Activated T-cell treated with anti-CD3 and anti-CD28 coated beads, Interleukin-2, amount 50 U/mL, for 4 hours (primary cell): ENCODE data around the gene NRXN3. TPM values are rescaled to one million over a fixed set of nuclear protein-coding genes. Genes with fewer than 3 reads are reported as not detected.

ENCODE experiments used
- ATAC-seq, 2 donors: fragments of 200-7000 bp; cut with Tn5 transposase; one replicate each; pipeline ENCODE4 v1.10.0; 2021
- DNase-seq: peaks from one replicate; pipeline ENCODE4 v3.0.0-alpha.2; 2020
- H3K27me3 Mint-ChIP-seq: one replicate; pipeline ENCODE4 v1.8.0; 2021; ENCODE audit warnings: low read depth, mixed read lengths
- H3K36me3 Mint-ChIP-seq: one replicate; pipeline ENCODE4 v1.8.0; 2022; ENCODE audit warnings: mixed read lengths; ENCODE audit not compliant: insufficient read depth
- H3K4me1 Mint-ChIP-seq: one replicate; pipeline ENCODE4 v1.8.0; 2021; ENCODE audit warnings: low read depth, mixed read lengths
- H3K4me3 Mint-ChIP-seq: one replicate; pipeline ENCODE4 v1.8.0; 2021; ENCODE audit warnings: mild to moderate bottlenecking, moderate library complexity, mixed read lengths
- H3K9me3 Mint-ChIP-seq: one replicate; pipeline ENCODE4 v1.8.0; 2021; ENCODE audit warnings: mixed read lengths
- total RNA-seq, 3 donors: library from RNA; stranded (reverse); gene quantifications; one replicate each; pipeline ENCODE4 v1.2.1, GENCODE V29; 2021

The NRXN3 gene
- total RNA-seq, 3 donors from 2014 or later = not detected

- DNase-seq (no peak), ATAC-seq (no peak)
- Mint-ChIP-seq H3K4me3 (no peak overlapping the region), H3K4me1 (no peaks in the 10 kb centered on the region), H3K9me3 (no peaks in the 10 kb centered on the region), H3K36me3 (no peaks in the 10 kb centered on the region), H3K27me3 (peaks cover 2% of the 10 kb centered on the region)
Measured at GRCh38 chr14:78581229-78581628, 411.1 kb downstream of the NRXN3 start.

GRCh38 chr14:78586681-78587080, 416.5 kb downstream of the NRXN3 start:
- Mint-ChIP-seq H3K36me3 (no peaks in the 10 kb centered on the region), H3K9me3 (no peaks in the 10 kb centered on the region), H3K4me1 (no peaks in the 10 kb centered on the region), H3K4me3 (no peak overlapping the region), H3K27me3 (no peaks in the 10 kb centered on the region)
- ATAC-seq = no peak
- DNase-seq = no peak

GRCh38 chr14:78588906-78589305, 418.7 kb downstream of the NRXN3 start:
- Mint-ChIP-seq H3K27me3 (peaks cover 4% of the 10 kb centered on the region), H3K9me3 (no peaks in the 10 kb centered on the region), H3K36me3 (no peaks in the 10 kb centered on the region), H3K4me1 (no peaks in the 10 kb centered on the region), H3K4me3 (no peak overlapping the region)
- DNase-seq (no peak), ATAC-seq (no peak)

DNA sequence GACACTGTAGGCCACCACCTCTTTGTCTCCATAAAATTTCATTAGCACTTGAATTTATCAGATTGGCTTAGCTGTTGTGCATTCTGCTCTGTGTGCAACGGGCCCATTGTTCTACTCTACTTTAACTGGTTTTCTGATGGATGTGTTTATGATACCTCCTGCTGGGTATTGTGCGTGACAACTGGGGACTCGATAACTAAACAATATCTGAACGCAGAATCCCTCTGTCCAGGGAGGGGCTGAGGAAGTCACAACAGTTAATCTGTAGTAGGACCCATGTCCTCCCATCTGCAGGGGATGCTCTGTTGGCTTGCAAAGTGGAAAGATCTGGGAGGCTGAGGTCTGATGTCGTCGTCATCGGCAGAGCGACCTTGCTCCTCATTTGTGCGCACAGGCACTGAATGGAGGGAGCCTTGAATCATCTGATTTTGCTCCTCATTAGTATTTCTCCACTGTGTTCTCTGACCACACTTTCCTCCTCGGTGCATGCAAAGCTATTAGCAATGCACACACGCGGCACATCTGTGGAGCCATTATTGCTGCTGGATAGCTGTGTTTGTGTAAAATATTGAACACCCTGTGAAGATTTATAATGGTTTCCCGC, 422.5 kb downstream of the NRXN3 start:
- H3K4me3 Mint-ChIP-seq = no peak overlapping the region
- H3K27me3 Mint-ChIP-seq = peaks cover 4% of the 10 kb centered on the region

GRCh38 chr14:78593949-78594348, 423.8 kb downstream of the NRXN3 start:
- no peak for ATAC-seq
- Mint-ChIP-seq H3K4me1 (no peaks in the 10 kb centered on the region), H3K36me3 (no peaks in the 10 kb centered on the region), H3K4me3 (no peak overlapping the region), H3K9me3 (no peaks in the 10 kb centered on the region), H3K27me3 (peaks cover 8% of the 10 kb centered on the region)
- DNase-seq = no peak

More for the DNA sequence above, 422.5 kb downstream of the NRXN3 start:
- Mint-ChIP-seq H3K9me3 (no peaks in the 10 kb centered on the region), H3K4me1 (no peaks in the 10 kb centered on the region), H3K36me3 (no peaks in the 10 kb centered on the region)
- ATAC-seq = no peak
- no peak for DNase-seq

- Mint-ChIP-seq H3K4me3 (no peak overlapping the region), H3K9me3 (no peaks in the 10 kb centered on the region), H3K36me3 (no peaks in the 10 kb centered on the region), H3K4me1 (no peaks in the 10 kb centered on the region), H3K27me3 (peaks cover 8% of the 10 kb centered on the region)
- ATAC-seq (no peak), DNase-seq (no peak)
Measured at GRCh38 chr14:78595797-78596196, 425.6 kb downstream of the NRXN3 start.

GRCh38 chr14:78598046-78598920, 428.1 kb downstream of the NRXN3 start:
- Mint-ChIP-seq H3K4me1 (no peaks in the 10 kb centered on the region), H3K9me3 (no peaks in the 10 kb centered on the region), H3K27me3 (peaks cover 11% of the 10 kb centered on the region), H3K4me3 (no peak overlapping the region), H3K36me3 (no peaks in the 10 kb centered on the region)
- ATAC-seq (peak; percentile 82 to 85), DNase-seq (peak; percentile 8)

DNA sequence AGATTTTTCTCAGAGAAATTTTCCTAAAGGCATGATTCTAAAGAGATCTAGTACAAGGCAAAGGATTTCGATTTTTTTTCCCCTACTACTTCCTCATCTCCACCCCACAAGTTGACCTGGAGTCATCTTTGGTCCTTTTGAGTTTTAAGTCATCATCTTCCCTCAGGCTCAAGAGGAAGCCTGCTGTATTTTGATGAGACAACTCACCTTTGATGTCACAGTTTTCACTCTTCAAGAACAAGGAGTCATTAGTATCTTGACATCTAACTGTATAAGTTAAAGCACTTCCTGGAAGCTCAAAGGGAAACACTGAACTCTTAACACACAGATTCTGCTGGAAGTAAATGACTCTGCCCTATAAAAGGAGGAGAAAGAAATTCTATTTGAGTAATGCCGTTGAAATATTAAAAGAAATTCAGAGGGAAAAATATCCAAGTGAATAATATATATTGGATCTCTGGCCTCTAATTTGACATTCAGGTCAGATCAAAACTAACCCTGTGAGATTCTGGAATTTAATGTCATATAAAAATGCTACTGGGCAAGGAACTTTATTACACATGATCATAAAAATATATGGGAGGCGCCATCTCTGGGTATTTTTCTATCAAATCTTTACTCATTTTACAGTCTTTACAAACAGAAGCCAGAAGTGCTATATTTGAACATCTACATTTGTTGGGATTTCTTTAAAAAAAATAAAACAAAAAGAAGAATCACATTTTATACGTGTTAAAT, 435.0 kb downstream of the NRXN3 start:
- Mint-ChIP-seq H3K4me1 (no peaks in the 10 kb centered on the region), H3K27me3 (peaks cover 3% of the 10 kb centered on the region), H3K36me3 (no peaks in the 10 kb centered on the region), H3K9me3 (no peaks in the 10 kb centered on the region), H3K4me3 (no peak overlapping the region)
- no peak for DNase-seq
- ATAC-seq = no peak

GRCh38 chr14:78605897-78606500, 435.8 kb downstream of the NRXN3 start:
- H3K4me3 Mint-ChIP-seq = no peak overlapping the region
- peaks cover 3% of the 10 kb centered on the region for H3K27me3 Mint-ChIP-seq
- no peak for DNase-seq
- H3K36me3 Mint-ChIP-seq = no peaks in the 10 kb centered on the region
- H3K9me3 Mint-ChIP-seq = no peaks in the 10 kb centered on the region
- no peaks in the 10 kb centered on the region for H3K4me1 Mint-ChIP-seq
- ATAC-seq = peak; percentile 18 to 53

DNA sequence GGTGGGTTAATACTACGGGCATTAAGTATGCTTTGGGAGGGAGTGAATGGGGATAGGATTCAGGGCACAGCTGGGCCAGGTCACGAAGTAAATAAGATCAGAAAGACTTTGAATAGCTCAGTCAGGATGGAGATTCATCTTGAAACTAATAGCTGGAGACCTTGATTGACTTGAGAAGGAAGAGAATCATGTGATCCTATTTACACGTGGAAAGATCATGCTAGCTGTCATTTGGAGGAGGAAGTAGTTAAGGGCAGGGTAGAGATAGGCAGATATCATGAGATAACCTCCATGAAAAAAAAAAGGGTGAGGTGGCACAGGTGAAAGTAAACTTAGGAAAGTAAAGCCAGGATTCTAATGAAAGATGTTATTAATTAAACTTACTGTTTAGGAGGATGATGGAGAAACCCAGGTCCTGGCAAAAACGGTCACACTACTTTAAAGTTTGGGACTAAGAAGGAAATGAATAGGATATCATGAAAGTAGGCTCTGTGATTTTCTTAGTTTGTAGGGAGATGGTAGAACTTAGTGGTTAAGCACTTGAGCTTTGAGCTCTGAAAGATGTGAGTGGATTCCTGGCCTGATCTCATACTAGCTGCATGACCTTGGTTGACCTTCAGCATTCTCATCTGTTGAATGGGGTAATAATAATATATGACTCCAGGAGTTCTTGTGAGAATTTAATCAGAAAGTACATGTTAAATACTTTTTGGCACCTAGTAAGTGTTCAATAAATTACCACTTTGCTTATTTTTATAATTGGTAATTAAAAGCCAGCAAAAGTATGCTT, 439.0 kb downstream of the NRXN3 start:
- DNase-seq = no peak
- Mint-ChIP-seq H3K27me3 (no peaks in the 10 kb centered on the region), H3K4me1 (no peaks in the 10 kb centered on the region), H3K9me3 (no peaks in the 10 kb centered on the region), H3K4me3 (no peak overlapping the region), H3K36me3 (no peaks in the 10 kb centered on the region)
- no peak for ATAC-seq

DNA sequence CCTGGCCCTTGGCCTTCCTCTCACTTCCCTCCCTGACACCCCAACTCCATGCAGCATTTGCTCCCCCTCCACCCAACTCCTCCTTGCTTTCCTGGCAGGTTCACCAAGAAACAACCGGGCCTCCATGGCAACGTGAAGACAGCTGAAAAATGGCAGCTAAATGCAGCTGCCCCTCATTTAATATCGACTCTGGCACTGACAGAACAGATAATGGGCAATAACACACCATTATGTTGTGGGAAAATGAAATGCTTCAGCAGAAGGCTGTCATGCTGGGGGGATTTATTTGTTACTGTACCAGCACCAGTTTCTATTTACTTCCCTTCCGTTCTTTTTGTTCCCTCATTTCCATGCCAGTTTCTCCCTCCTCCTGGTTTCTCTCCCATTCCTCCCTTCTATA, 440.8 kb downstream of the NRXN3 start:
- no peak overlapping the region for H3K4me3 Mint-ChIP-seq
- ATAC-seq (no peak), DNase-seq (no peak)
- H3K4me1 Mint-ChIP-seq = no peaks in the 10 kb centered on the region
- H3K36me3 Mint-ChIP-seq = no peaks in the 10 kb centered on the region
- no peaks in the 10 kb centered on the region for H3K27me3 Mint-ChIP-seq
- H3K9me3 Mint-ChIP-seq = no peaks in the 10 kb centered on the region

DNA sequence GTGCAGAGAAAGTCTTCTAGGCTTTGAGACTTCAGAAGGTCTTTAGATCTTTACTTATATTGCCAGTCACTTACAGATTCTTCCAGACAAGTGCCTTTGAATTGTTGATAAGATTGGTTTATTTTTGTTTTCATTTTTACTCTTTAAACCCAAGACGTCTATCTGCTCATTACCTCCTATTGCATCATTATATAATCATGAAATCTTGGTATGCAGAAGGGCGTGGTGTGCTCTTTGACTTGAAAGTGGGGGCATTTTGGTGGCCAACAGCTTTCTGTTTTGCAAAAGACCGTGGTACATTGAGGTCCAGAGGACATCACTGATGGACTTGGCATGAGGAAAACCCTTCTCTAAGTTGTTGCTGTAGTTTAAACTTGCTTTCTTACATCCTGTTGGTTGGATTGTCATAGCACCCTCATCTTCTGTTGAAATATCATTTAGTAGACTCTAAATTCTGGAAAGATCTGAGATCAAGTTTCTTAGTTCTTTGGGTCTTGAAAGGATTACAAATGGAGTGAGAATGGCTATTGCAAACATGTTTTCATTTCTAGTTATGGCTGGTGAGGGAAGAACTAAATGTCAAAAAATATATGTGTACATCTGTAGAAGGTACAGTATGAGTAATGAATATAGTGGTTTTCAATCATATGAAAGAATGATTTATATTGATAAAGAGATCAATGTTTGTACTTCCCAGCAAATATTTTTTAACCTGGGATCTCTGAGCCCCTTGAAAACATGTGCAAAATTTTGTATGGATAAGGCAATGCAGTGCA, 441.8 kb downstream of the NRXN3 start:
- H3K27me3 Mint-ChIP-seq = no peaks in the 10 kb centered on the region
- no peaks in the 10 kb centered on the region for H3K9me3 Mint-ChIP-seq
- H3K4me1 Mint-ChIP-seq = no peaks in the 10 kb centered on the region
- DNase-seq = no peak
- no peak for ATAC-seq
- H3K36me3 Mint-ChIP-seq = no peaks in the 10 kb centered on the region
- no peak overlapping the region for H3K4me3 Mint-ChIP-seq

GRCh38 chr14:78612666-78613065, 442.5 kb downstream of the NRXN3 start:
- no peaks in the 10 kb centered on the region for H3K36me3 Mint-ChIP-seq
- H3K9me3 Mint-ChIP-seq = no peaks in the 10 kb centered on the region
- no peak overlapping the region for H3K4me3 Mint-ChIP-seq
- no peaks in the 10 kb centered on the region for H3K27me3 Mint-ChIP-seq
- no peak for ATAC-seq
- DNase-seq = no peak
- no peaks in the 10 kb centered on the region for H3K4me1 Mint-ChIP-seq
